Measurements from ENCODE around the gene CSMD2. TPM values are rescaled to one million over a fixed set of nuclear protein-coding genes. Genes with fewer than 3 reads are reported as not detected.

The CSMD2 gene
- total and polyA plus RNA-seq, 2 of the 8 experiments (the other 6 are each of a cell fraction or from before 2014, with no cell fraction given), result 7.0 to 14.7 TPM

DNA sequence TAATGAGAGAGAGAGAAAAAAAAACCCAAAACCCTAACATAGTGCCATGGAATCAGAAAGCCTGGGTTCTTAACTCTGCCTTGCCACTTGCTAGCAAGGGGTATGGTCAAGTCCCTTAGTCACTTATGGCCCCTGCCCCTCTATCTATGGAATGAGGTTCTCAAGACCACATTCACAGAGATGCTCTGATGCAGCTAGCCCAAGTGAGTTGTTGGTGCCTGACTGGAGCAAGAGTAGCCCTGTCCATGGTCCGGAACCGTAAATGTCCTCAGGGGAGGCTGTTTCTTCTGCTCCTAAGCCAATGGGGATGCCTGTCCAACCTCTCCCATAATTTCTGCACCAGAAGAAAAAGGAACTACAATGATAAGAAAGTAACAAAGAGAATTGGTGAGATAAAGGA is 56.8 kb downstream of the CSMD2 start:
- no peak overlapping the region for H4K8ac ChIP-seq (ENCODE audit: extremely low read depth, insufficient read depth, low read length)
- H4K91ac ChIP-seq (replicated peaks; ENCODE audit: insufficient read length, low read length), result no peak overlapping the region
- 91% methylated on average over 2 of the region's 2 CpGs; no CpG with 5 or more reads in 1 of the 2 experiments for WGBS, 2 experiments (ENCODE audit: extremely low coverage in 1 of 2, insufficient coverage in 1 of 2, insufficient read length in 1 of 2, insufficient replicate concordance in 2 of 2, low coverage in 1 of 2, low lambda C conversion rate in 2 of 2, missing lambda C conversion rate in 1 of 2)
- no peaks in the 10 kb centered on the region for H3K27me3 ChIP-seq (replicated peaks in 1 of 4; ENCODE audit: control insufficient read depth in 3 of 4, extremely low read depth in 1 of 4, insufficient read depth in 3 of 4, low read length in 3 of 4)
- DNase-seq (ENCODE audit: low read depth in 1 of 2, low spot score in 2 of 2), result no peak
- ChIA-PET CTCF (ENCODE audit: partially characterized antibody) (interaction anchor here (1.2 kb wide), 1 partner anchor 94 kb away, joined by 3 read pairs; no protein-coding TSS in a partner anchor), POLR2A (ENCODE audit: partially characterized antibody) (no interaction called here)
- no peak overlapping the region for H3K4me2 ChIP-seq (ENCODE audit: insufficient read depth in 1 of 2, low read depth in 2 of 2, low read length in 2 of 2)
- peaks cover 0 to 3% (median 0%) of the 10 kb centered on the region in 4 experiments; a peak in 1 of 7 replicates for H3K4me1 ChIP-seq (replicated peaks in 1 of 4; ENCODE audit: control insufficient read depth in 3 of 4, insufficient read depth in 4 of 4, low read length in 3 of 4)
- H3K14ac ChIP-seq (ENCODE audit: insufficient read length), result no peak overlapping the region
- H2BK120ac ChIP-seq (replicated peaks; ENCODE audit: low read depth, low read length), result no peak overlapping the region
- H3K9ac ChIP-seq (replicated peaks in 1 of 4; ENCODE audit: extremely low read depth in 1 of 4, low read depth in 3 of 4, low read length in 3 of 4), result no peak overlapping the region
- no peak overlapping the region for H3K4me3 ChIP-seq (ENCODE audit: extremely low read depth in 1 of 4, insufficient read depth in 2 of 4, low read depth in 3 of 4, low read length in 4 of 4)
- FAIRE-seq, result no peak
- H2BK12ac ChIP-seq (ENCODE audit: low read depth, low read length), result no peak overlapping the region
- H4K5ac ChIP-seq (ENCODE audit: insufficient read length, low read depth, low read length), result no peak overlapping the region
- H2BK20ac ChIP-seq (ENCODE audit: low read length), result no peak overlapping the region
- no peaks in the 10 kb centered on the region; the same call in 1 of the 2 replicates for H3K23me2 ChIP-seq (ENCODE audit: low read depth, low read length)
- no peak overlapping the region for H2AK5ac ChIP-seq (ENCODE audit: low read depth, low read length)
- no peak overlapping the region for H2BK15ac ChIP-seq (ENCODE audit: low read length)
- no peak overlapping the region for H3K56ac ChIP-seq (replicated peaks; ENCODE audit: insufficient read length, low read depth, low read length)
- no peak overlapping the region for H3K23ac ChIP-seq (ENCODE audit: insufficient read length)
- no peak overlapping the region for H2AFZ ChIP-seq (ENCODE audit: low read length)
- H3K79me2 ChIP-seq (ENCODE audit: control insufficient read depth in 1 of 2, insufficient read depth in 2 of 2, low read length in 2 of 2), result peaks cover 3 to 61% of the 10 kb centered on the region in 2 experiments; a peak in 2 of 4 replicates
- no peak overlapping the region for H3K18ac ChIP-seq (ENCODE audit: extremely low read depth, low read length)
- H3K79me1 ChIP-seq (ENCODE audit: low read depth, low read length), result peaks cover 11% of the 10 kb centered on the region
- H4K20me1 ChIP-seq (replicated peaks in 1 of 2; ENCODE audit: control insufficient read depth in 1 of 2, insufficient read depth in 2 of 2, low read length in 2 of 2), result peaks cover 5 to 6% of the 10 kb centered on the region in 2 experiments
- no peaks in the 10 kb centered on the region for H3K9me3 ChIP-seq (ENCODE audit: insufficient read depth in 2 of 2, low read depth in 1 of 2, low read length in 1 of 2)
- no peak overlapping the region for H2BK5ac ChIP-seq (ENCODE audit: low read depth, low read length)
- H3K27ac ChIP-seq (ENCODE audit: low read depth, low read length), result no peak overlapping the region
- H3K36me3 ChIP-seq (ENCODE audit: control insufficient read depth in 2 of 4, insufficient read depth in 4 of 4, low read length in 3 of 4), result no peaks in the 10 kb centered on the region; a peak in 1 of 8 replicates
- H3K4ac ChIP-seq (replicated peaks; ENCODE audit: insufficient read length, low read depth, low read length), result no peak overlapping the region
- TF ChIP-seq TAF1 (IDR thresholded peaks at IDR 0.05; ENCODE audit: low read depth, low read length), result no peak
- no peak for TF ChIP-seq SAP30 (IDR thresholded peaks at IDR 0.05; ENCODE audit: insufficient read depth, insufficient replicate concordance, low read length)
- no peak for TF ChIP-seq ASH2L (IDR thresholded peaks at IDR 0.05; ENCODE audit: low read length)
- TF ChIP-seq CBX8 (IDR thresholded peaks at IDR 0.05; ENCODE audit: borderline replicate concordance, low read depth, low read length), result no peak
- TF ChIP-seq TEAD4 (IDR thresholded peaks at IDR 0.05; ENCODE audit: low read depth, low read length), result no peak
- TF ChIP-seq GABPA (IDR thresholded peaks at IDR 0.05; ENCODE audit: borderline replicate concordance, insufficient read depth, low read length), result no peak
- TF ChIP-seq, protein P1, sequence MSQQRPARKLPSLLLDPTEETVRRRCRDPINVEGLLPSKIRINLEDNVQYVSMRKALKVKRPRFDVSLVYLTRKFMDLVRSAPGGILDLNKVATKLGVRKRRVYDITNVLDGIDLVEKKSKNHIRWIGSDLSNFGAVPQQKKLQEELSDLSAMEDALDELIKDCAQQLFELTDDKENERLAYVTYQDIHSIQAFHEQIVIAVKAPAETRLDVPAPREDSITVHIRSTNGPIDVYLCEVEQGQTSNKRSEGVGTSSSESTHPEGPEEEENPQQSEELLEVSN (IDR thresholded peaks at IDR 0.05), result no peak
- no peak for TF ChIP-seq SP4 (IDR thresholded peaks at IDR 0.05; ENCODE audit: low read length)
- TF ChIP-seq TCF12 (IDR thresholded peaks at IDR 0.05; ENCODE audit: low read depth, low read length), result no peak
- TF ChIP-seq GTF2F1 (IDR thresholded peaks at IDR 0.05; ENCODE audit: borderline replicate concordance, low read depth, low read length), result no peak
- TF ChIP-seq RBBP5 (IDR thresholded peaks at IDR 0.05; ENCODE audit: borderline replicate concordance, low read depth, low read length), result no peak
- no peak for TF ChIP-seq FOSL1 (IDR thresholded peaks at IDR 0.05; ENCODE audit: insufficient read depth, low read depth, low read length)
- TF ChIP-seq SP2 (IDR thresholded peaks at IDR 0.05; ENCODE audit: low read length), result no peak
- no peak for TF ChIP-seq HDAC6 (IDR thresholded peaks at IDR 0.05; ENCODE audit: low read depth, low read length)
